Stimulated activated naive CD8-positive, alpha-beta T cell treated with anti-CD3 and anti-CD28 coated beads, Interleukin-15, Interleukin-2, amounts not matched to agents 100 ng/mL and 50 ng/mL, for 24 hours (primary cell): ENCODE data around the gene DARS1.

Experiments
- H3K27ac Mint-ChIP-seq: one replicate; pipeline ENCODE4 v1.8.0; 2021; ENCODE audit warnings: mild to moderate bottlenecking, mixed read lengths
- H3K27me3 Mint-ChIP-seq: one replicate; pipeline ENCODE4 v1.8.0; 2021; ENCODE audit warnings: mixed read lengths
- H3K36me3 Mint-ChIP-seq: one replicate; pipeline ENCODE4 v1.8.0; 2021; ENCODE audit warnings: low read depth, mixed read lengths
- H3K4me1 Mint-ChIP-seq: one replicate; pipeline ENCODE4 v1.8.0; 2021; ENCODE audit warnings: low read depth, mixed read lengths
- H3K4me3 Mint-ChIP-seq: one replicate; pipeline ENCODE4 v1.8.0; 2021; ENCODE audit warnings: mild to moderate bottlenecking, mixed read lengths
- H3K9me3 Mint-ChIP-seq: one replicate; pipeline ENCODE4 v1.8.0; 2021; ENCODE audit warnings: mixed read lengths

The DARS1 gene

DNA sequence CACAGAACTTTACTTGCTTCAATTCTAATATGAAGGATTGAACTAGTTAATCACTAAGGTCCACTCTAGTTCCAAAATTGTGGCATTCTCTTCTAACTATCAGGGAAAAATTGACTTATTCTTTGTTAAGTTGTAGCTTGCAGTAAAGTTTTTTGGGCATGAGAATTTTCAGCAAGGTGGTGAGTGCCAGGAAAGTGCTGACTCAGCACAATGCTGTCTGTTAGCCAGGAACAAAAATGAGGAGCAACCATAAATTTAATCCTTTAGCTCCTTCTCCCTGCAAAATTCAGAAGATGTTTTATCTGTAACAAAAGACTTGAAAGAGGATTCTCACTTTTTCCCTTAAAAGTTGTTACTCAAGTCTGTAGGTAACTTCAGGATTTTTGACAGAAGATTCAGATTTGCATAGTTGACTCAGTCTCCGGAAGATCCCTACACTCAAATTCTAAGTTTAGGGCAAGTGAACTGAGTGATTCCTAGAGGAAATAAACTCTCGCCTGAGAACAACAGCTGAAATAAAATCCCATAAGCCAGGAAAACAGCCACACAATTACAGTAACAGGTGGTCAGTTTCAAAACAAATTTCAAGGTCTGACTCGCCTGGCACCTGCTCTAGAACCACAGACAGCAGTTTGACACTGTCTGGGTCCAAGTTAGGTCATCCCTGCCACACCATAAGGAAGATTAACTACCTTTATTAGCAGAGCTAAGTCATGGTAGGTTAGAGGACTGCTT lies 20.2 kb upstream of the DARS1 start:
- Mint-ChIP-seq H3K4me3 (no peak overlapping the region), H3K9me3 (peaks cover 6% of the 10 kb centered on the region), H3K36me3 (peaks cover 8% of the 10 kb centered on the region), H3K4me1 (peaks cover 63% of the 10 kb centered on the region), H3K27ac (peak overlapping the region; percentile 68), H3K27me3 (no peaks in the 10 kb centered on the region)

DNA sequence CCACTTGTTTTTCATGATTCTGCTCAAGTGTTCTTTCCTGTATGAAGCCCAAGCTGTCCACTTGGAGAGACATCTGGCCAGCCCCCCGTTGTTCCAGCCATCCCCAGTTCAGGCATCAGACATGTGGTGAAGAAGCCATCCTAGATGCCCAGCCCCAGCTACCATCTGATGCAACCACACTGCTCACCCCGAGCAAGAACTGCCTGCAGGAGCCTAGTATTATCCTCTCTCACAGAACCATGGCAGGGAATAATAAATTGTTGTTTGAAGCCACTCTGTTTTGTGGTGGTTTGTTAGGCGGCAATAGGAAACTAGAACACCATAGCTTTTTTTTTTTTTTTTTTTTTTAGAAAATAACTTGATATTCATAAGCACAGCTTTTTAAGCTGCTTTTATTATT lies 19.5 kb upstream of the DARS1 start:
- H3K27ac Mint-ChIP-seq = no peak overlapping the region
- H3K36me3 Mint-ChIP-seq = peaks cover 8% of the 10 kb centered on the region
- H3K27me3 Mint-ChIP-seq = no peaks in the 10 kb centered on the region
- H3K4me1 Mint-ChIP-seq = peaks cover 69% of the 10 kb centered on the region
- H3K4me3 Mint-ChIP-seq = no peak overlapping the region
- H3K9me3 Mint-ChIP-seq = peaks cover 6% of the 10 kb centered on the region

DNA sequence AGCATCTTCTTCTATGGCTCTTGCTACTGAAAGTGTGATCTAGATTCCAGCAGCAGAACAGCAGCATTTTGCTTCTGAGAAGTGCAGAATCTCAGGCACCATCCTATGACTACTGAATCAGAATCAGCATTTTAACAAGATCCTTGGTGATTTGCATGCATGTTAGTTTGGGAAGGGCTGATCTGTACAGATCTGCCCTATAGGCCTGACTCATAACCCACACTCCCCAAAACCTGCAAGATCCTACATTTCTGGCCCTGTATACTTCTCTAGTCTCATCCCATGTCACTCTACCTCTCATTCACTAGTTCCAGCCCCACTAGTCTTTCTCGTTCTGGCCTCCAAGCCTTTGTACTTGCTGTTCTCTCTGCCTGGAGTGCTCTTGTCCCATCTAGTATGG lies 15.7 kb upstream of the DARS1 start:
- Mint-ChIP-seq H3K9me3 (peaks cover 6% of the 10 kb centered on the region), H3K27ac (peak overlapping the region; percentile 27), H3K4me1 (peaks cover 44% of the 10 kb centered on the region), H3K27me3 (no peaks in the 10 kb centered on the region), H3K4me3 (no peak overlapping the region), H3K36me3 (peaks cover 8% of the 10 kb centered on the region)

DNA sequence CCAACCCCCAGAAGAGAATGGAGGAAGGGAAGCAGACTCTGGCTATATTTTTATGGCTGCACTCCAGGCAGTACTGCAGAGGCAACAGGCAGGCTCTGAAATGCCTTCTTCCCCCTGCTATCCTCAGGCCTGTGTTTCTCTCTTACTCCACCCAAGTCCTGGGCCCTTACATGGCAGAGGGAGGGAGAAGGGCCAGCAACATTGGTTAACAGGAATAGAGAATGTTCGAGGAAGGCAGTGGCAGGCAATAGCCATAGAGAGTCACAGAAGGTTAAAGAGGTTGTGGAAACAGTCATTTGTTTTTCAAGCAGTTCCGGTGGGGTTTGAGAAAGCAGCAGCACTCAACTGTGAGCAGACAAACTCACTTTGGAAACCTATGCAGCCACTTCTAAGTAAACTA lies 15.1 kb upstream of the DARS1 start:
- Mint-ChIP-seq H3K27me3 (no peaks in the 10 kb centered on the region), H3K4me3 (no peak overlapping the region), H3K4me1 (peaks cover 38% of the 10 kb centered on the region), H3K36me3 (peaks cover 8% of the 10 kb centered on the region), H3K27ac (no peak overlapping the region), H3K9me3 (peaks cover 6% of the 10 kb centered on the region)

DNA sequence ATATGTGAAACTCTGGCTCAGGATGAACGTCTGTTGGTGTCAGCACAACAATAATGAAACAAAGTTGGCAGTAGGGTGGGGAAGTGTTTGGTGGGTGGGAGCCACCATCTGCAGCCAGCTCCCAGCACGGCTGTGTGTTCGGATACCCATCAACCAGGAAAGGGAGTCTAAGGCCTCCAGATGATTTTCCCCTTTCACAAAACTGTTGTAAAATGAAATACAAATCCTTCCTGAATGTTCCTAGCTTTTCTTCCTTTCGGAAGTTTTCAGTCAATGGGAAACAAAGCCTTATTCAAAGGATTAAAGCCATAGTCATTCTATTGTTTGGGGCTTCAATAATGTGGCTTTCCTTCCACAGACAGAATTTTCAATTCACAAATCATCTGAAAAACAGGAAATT lies 14.5 kb upstream of the DARS1 start:
- no peak overlapping the region for H3K4me3 Mint-ChIP-seq
- peaks cover 8% of the 10 kb centered on the region for H3K36me3 Mint-ChIP-seq
- peaks cover 6% of the 10 kb centered on the region for H3K9me3 Mint-ChIP-seq
- H3K27ac Mint-ChIP-seq = no peak overlapping the region
- peaks cover 34% of the 10 kb centered on the region for H3K4me1 Mint-ChIP-seq
- H3K27me3 Mint-ChIP-seq = no peaks in the 10 kb centered on the region

DNA sequence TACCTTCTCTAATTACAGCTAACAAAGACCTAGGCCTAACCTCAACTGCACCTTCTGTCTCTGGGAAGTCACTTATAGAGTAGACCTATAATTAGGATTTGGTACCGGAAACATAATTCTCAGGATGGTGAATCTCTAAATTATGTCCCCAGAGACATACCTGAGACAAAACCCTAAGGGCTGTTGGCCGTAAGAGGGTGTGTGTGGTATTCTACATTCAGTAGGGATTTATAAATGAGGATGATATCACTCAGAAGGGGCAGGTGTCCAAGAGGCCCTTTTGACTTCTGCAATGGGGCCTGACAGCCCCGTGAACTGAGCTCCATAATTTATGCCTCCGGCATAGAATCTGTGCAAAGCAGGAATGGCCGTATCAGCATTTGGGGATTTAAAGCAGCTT lies 13.5 kb upstream of the DARS1 start:
- Mint-ChIP-seq H3K27me3 (no peaks in the 10 kb centered on the region), H3K27ac (no peak overlapping the region), H3K9me3 (peaks cover 3% of the 10 kb centered on the region), H3K4me1 (peaks cover 27% of the 10 kb centered on the region), H3K4me3 (no peak overlapping the region), H3K36me3 (peaks cover 5% of the 10 kb centered on the region)

DNA sequence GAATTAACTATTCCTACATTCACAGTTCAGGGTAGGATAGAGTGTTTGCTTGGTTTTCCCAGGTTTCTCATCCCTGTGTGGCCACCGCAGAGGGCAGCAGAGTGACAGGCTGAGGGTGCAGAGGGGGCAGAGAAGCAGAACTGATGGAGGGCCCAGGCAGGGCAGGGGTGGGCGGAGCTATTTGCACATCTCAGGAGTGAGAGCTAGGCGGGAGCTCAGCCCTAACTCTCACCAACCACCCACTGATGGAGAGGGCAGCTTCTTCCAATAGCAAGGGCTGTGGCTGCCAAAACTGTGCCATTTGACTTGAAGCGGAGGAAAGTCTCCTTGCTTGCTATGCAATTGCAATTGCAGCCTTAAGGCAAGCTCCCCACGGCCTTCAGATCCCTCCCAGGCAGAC lies 12.0 kb upstream of the DARS1 start:
- Mint-ChIP-seq H3K9me3 (no peaks in the 10 kb centered on the region), H3K27ac (peak overlapping the region; percentile 6), H3K27me3 (no peaks in the 10 kb centered on the region), H3K36me3 (no peaks in the 10 kb centered on the region), H3K4me3 (no peak overlapping the region), H3K4me1 (peaks cover 23% of the 10 kb centered on the region)

DNA sequence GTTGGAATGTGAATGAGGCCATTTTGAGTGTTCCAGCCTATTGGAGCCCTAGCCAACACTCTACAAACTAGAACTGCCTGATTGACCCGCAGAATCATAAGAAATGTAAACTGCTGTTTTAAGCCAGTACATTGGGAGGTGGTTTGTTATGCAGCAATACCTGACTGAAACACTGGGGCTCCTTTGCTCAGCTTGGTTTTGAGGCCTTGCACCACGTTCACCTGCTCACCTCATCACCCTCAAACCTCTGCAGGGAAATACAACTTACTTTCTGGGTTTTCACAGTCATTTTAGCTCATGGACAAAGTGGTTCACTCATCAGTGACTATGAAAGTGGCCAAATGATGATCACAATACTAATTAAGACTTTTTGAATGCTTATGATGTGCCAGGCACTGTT lies 10.9 kb upstream of the DARS1 start:
- Mint-ChIP-seq H3K9me3 (no peaks in the 10 kb centered on the region), H3K27ac (no peak overlapping the region), H3K4me1 (peaks cover 22% of the 10 kb centered on the region), H3K27me3 (no peaks in the 10 kb centered on the region), H3K36me3 (peaks cover under 1% of the 10 kb centered on the region), H3K4me3 (no peak overlapping the region)

DNA sequence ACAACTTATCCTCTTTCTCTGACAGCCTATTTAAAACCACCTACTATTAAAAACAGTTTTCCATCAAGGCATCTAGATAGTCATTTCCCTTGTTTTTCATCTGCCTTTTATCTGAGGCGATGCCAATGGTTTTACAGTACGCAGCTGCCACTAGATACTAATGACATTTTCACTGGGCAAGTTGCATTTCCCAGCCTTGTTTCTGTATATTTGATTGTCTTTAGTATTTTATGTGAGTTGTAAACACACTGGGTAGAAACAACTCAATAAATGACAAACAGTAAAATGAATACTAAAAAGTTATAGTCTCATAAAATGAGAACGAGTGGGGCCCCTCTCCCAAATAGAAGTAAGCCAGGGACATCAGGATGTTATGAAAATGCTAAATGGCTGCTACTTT lies 8.9 kb upstream of the DARS1 start:
- Mint-ChIP-seq H3K9me3 (no peaks in the 10 kb centered on the region), H3K36me3 (peaks cover 5% of the 10 kb centered on the region), H3K4me3 (no peak overlapping the region), H3K27me3 (no peaks in the 10 kb centered on the region), H3K4me1 (peaks cover 5% of the 10 kb centered on the region), H3K27ac (no peak overlapping the region)

DNA sequence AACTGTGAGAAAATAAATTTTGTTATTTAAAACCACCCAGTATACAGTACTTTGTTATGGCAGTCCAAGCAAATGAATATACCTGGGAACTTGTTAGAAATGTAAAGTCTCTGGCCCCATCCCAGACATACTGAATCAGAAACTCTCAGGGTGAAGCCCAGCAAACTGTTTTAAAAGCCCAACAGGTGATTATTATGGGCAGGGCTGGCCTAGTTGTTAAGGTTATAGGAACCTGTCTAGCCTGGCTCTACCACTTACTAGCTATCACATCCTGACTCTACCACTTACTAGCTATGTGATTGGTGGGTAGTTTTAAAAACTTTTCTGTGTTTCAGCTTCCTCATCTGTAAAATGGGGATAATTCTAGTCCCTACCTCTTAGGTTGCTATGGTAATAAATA lies 8.0 kb upstream of the DARS1 start:
- Mint-ChIP-seq H3K27me3 (no peaks in the 10 kb centered on the region), H3K27ac (no peak overlapping the region), H3K36me3 (peaks cover 5% of the 10 kb centered on the region), H3K9me3 (no peaks in the 10 kb centered on the region), H3K4me3 (no peak overlapping the region), H3K4me1 (peaks cover 5% of the 10 kb centered on the region)

DNA sequence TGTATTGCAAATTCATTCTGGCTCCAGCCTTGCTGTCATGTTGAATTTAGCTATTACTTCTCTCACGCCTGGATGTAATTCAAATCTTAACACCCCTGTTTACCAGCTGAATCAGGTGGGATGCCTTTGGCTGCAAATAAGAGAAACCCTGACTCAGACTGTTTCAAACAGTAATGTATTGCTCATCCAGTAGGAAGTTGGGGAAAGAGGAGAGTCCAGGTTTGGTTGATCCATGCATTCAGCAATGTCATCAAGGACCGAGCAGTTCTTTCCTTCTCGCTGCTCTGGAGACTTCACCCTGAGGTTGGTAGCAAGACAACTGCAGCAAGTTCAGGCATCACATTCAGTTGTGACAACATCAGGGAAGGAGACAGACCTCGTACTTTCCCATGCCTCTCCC lies 6.4 kb upstream of the DARS1 start:
- H3K4me3 Mint-ChIP-seq = no peak overlapping the region
- peaks cover 2% of the 10 kb centered on the region for H3K4me1 Mint-ChIP-seq
- peaks cover 5% of the 10 kb centered on the region for H3K36me3 Mint-ChIP-seq
- H3K27ac Mint-ChIP-seq = no peak overlapping the region
- no peaks in the 10 kb centered on the region for H3K9me3 Mint-ChIP-seq
- no peaks in the 10 kb centered on the region for H3K27me3 Mint-ChIP-seq

DNA sequence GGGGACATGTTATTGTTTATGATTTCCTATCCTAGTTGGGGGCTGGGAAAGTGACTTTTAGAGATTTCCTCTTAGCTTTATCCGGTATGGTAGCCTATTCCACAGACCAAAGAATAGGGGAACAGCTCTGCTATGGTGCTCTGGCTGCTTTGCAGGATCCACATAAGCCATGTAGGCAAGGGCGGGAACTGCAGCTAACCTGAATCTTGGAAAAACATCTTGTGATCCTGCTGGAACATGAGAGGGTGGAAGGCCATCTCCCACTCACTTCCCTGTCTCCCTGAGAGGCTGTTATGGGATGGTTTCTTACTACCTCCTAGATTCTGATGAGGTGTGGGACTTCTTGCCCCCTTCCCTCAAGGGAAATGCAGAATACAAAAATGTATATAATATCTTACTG lies 2.0 kb upstream of the DARS1 start:
- no peak overlapping the region for H3K4me3 Mint-ChIP-seq
- peaks cover 40% of the 10 kb centered on the region for H3K4me1 Mint-ChIP-seq
- peaks cover 3% of the 10 kb centered on the region for H3K9me3 Mint-ChIP-seq
- no peak overlapping the region for H3K27ac Mint-ChIP-seq
- no peaks in the 10 kb centered on the region for H3K27me3 Mint-ChIP-seq
- peaks cover 22% of the 10 kb centered on the region for H3K36me3 Mint-ChIP-seq

DNA sequence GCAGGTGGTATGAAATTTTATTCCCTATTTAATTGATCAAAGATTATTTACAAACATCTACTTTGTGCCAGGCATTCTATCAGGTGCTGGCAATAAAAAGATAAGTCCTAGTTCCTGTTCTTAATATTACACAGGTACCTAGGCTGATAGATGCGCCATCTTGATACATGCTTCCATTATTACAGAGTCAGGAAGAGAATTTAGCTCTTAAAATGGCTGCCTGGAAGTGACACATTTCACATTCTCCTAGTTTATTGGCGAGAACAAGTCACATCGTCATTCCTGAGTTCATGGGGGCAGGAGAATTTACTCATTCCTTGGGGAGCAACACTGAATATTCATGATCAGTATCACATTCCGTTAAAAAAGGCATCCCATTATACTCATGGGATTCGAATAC lies 1.1 kb upstream of the DARS1 start:
- Mint-ChIP-seq H3K9me3 (peaks cover 3% of the 10 kb centered on the region), H3K4me3 (peak overlapping the region; percentile 88), H3K27ac (peak overlapping the region; percentile 96), H3K27me3 (no peaks in the 10 kb centered on the region), H3K4me1 (peaks cover 49% of the 10 kb centered on the region), H3K36me3 (peaks cover 31% of the 10 kb centered on the region)

DNA sequence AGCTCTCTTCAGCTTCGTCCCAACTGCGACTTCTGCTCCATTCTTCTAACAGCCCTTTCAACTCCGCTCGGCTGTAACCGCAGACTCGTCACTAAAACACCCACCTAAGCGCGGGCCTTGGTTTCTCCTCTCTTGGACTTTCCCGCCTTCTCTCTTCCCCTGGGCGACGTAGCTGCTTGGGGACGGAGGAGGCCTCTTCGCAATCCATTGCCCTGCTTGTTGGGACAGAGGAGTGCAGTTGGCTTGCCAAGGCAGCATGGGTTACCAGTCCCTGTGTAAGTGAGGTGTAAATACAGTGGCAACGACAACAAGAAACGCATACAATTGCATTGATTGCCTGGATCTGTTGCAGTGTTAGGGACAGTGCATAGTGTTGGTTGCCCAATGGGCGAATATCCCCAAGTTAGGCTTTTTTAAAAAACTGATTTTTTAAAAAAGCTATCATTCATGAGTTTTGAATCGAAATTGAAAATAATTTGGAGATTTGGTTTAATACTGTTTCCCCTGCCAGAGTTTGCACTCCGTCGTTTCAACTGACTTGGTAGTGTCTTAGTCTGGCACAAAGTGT lies 484 bp upstream of the DARS1 start:
- Mint-ChIP-seq H3K27ac (peak overlapping the region; percentile 96), H3K4me1 (peaks cover 54% of the 10 kb centered on the region), H3K36me3 (peaks cover 30% of the 10 kb centered on the region), H3K27me3 (no peaks in the 10 kb centered on the region), H3K4me3 (peak overlapping the region; percentile 88), H3K9me3 (peaks cover 3% of the 10 kb centered on the region)

DNA sequence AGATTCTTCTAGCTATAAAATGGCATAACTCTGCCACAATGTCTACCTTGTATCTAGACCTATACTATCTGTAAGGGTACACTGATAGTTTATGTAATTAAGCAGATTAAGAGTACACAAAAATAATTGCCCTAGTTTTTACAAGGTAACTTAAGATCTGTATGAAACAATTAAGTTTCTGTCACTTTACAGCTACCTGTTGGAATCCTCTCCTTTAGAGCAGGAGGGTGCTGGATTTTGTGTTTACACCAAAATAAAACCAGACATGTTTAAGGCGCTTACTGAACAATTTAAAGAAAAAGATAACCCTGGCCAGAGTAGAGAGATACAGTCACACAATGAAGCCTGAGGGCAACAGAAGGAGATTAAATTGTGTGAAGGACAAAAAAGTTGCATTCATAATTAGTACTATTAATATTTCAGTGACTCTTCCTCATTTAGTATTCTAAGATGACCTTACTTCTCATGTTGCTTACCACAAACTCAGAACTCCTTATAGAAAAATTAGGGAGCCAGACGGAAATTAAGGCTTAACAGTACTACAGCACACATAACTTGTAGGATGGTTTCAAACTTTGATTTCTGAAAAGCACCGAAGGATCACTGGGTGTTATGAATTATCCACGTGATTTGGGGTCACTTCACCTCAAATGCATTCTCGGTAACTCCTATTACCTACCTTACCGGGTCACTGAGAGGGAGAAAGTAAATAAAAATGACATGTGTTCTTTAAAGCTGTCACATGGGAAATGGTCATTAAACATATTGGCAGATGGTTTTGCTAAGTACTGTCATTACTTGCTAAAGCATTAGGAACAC lies 1.0 kb downstream of the DARS1 start:
- Mint-ChIP-seq H3K36me3 (peaks cover 43% of the 10 kb centered on the region), H3K4me3 (peak overlapping the region; percentile 88), H3K27ac (peak overlapping the region; percentile 96), H3K9me3 (peaks cover 3% of the 10 kb centered on the region), H3K4me1 (peaks cover 69% of the 10 kb centered on the region), H3K27me3 (no peaks in the 10 kb centered on the region)
